Right hindlimb (tissue), 1 donor: ENCODE results near the gene POLRMT.
A peak's percentile ranks its signal among the peaks of the same experiment; 100 is the strongest.

Source experiments
- DNase-seq: peaks from one replicate; pipeline ENCODE4 v3.0.0-alpha.2; 2018

The POLRMT gene

GRCh38 chr19:662962-663681 lies 29.8 kb upstream of the POLRMT start, which contains the start of gene RNF126:
Gene RNF126 (minus strand): TSS chr19:663214. CDS start chr19:663121, 93 bp downstream.
- DNase-seq = peak; percentile 96

GRCh38 chr19:662207-662961 lies 29.0 kb upstream of the POLRMT start:
- DNase-seq = no peak

GRCh38 chr19:661427-662196 lies 28.3 kb upstream of the POLRMT start:
- no peak for DNase-seq

GRCh38 chr19:660793-661426 lies 27.6 kb upstream of the POLRMT start:
- no peak for DNase-seq

- no peak for DNase-seq
Observed at GRCh38 chr19:658916-659839, 25.8 kb upstream of the POLRMT start.

- DNase-seq = no peak
Observed at GRCh38 chr19:658059-658839, 24.9 kb upstream of the POLRMT start.

GRCh38 chr19:657611-658010 lies 24.3 kb upstream of the POLRMT start:
- no peak for DNase-seq

GRCh38 chr19:656751-657559 lies 23.6 kb upstream of the POLRMT start:
- DNase-seq = no peak

- DNase-seq = no peak
Observed at GRCh38 chr19:655691-656090, 22.4 kb upstream of the POLRMT start.

GRCh38 chr19:653425-653824 lies 20.1 kb upstream of the POLRMT start:
- peak; percentile 20 for DNase-seq

GRCh38 chr19:652467-653389 lies 19.4 kb upstream of the POLRMT start:
- DNase-seq = peak; percentile 20

- DNase-seq = peak; percentile 20
Observed at GRCh38 chr19:651991-652390, 18.7 kb upstream of the POLRMT start.

GRCh38 chr19:651114-651818 lies 17.9 kb upstream of the POLRMT start:
- DNase-seq = peak; percentile 16

- DNase-seq = peak; percentile 13
Observed at GRCh38 chr19:650121-650520, 16.8 kb upstream of the POLRMT start.

GRCh38 chr19:648904-649801 lies 15.8 kb upstream of the POLRMT start:
- peak; percentile 13 for DNase-seq

- DNase-seq = peak; percentile 25
Observed at GRCh38 chr19:648305-648704, 15.0 kb upstream of the POLRMT start.
